ENCODE measurements around the gene SIT1. TPM values are rescaled to one million over a fixed set of nuclear protein-coding genes. Genes with fewer than 3 reads are reported as not detected.

SIT1 gene
- total and polyA plus RNA-seq, 8 donors: 0.27 to 2.4 (median 0.55) TPM

GRCh38 chr9:35661756-35662350 lies 11.1 kb upstream of the SIT1 start:
- TF ChIP-seq CTCF (IDR thresholded peaks at IDR 0.05): no peak
- DNase-seq (no peak), ATAC-seq (no peak)
- intact Hi-C loops (cut with DNase I): loop anchor here in 1 of 2 donors (10.0 kb wide), 1 partner anchor 63 kb away; no protein-coding TSS in a partner anchor
- Histone ChIP-seq H3K9me3 (no peaks in the 10 kb centered on the region), H3K27me3 (no peaks in the 10 kb centered on the region), H3K36me3 (peaks cover 0 to 21% of the 10 kb centered on the region in 2 donors), H3K4me3 (no peak overlapping the region), H3K27ac (peak overlapping the region in 1 of 2 donors; percentile 20), H3K4me1 (peaks cover 0 to 68% of the 10 kb centered on the region in 2 donors)

- Histone ChIP-seq H3K9me3 (no peaks in the 10 kb centered on the region), H3K36me3 (peaks cover 0 to 21% of the 10 kb centered on the region in 2 donors), H3K4me1 (peaks cover 0 to 75% of the 10 kb centered on the region in 2 donors), H3K27me3 (no peaks in the 10 kb centered on the region), H3K4me3 (no peak overlapping the region), H3K27ac (peak overlapping the region; percentile 13 to 20)
- no peak for ATAC-seq
- TF ChIP-seq CTCF (IDR thresholded peaks at IDR 0.05): no peak
- peak in 1 of 4 donors; percentile 35 for DNase-seq
- intact Hi-C loops (cut with DNase I): loop anchor here in 1 of 2 donors (10.0 kb wide), 1 partner anchor 64 kb away; no protein-coding TSS in a partner anchor
Measured at GRCh38 chr9:35660966-35661415, 10.3 kb upstream of the SIT1 start.

GRCh38 chr9:35659340-35659739 lies 8.6 kb upstream of the SIT1 start:
- H3K4me3 ChIP-seq: peak overlapping the region; percentile 83 to 96
- H3K36me3 ChIP-seq: peaks cover 0 to 21% of the 10 kb centered on the region in 2 donors
- peaks cover 0 to 58% of the 10 kb centered on the region in 2 donors for H3K4me1 ChIP-seq
- no peaks in the 10 kb centered on the region for H3K27me3 ChIP-seq
- intact Hi-C loops (cut with DNase I): no loop called here
- H3K9me3 ChIP-seq: no peaks in the 10 kb centered on the region
- no peak for ATAC-seq
- peak overlapping the region; percentile 96 to 97 for H3K27ac ChIP-seq
- no peak for TF ChIP-seq CTCF (IDR thresholded peaks at IDR 0.05)
- no peak for DNase-seq

GRCh38 chr9:35658968-35659220 lies 8.2 kb upstream of the SIT1 start:
- intact Hi-C loops (cut with DNase I): no loop called here
- no peaks in the 10 kb centered on the region for H3K27me3 ChIP-seq
- ATAC-seq: peak; percentile 3
- H3K36me3 ChIP-seq: peaks cover 0 to 21% of the 10 kb centered on the region in 2 donors
- no peaks in the 10 kb centered on the region for H3K9me3 ChIP-seq
- no peak for TF ChIP-seq CTCF (IDR thresholded peaks at IDR 0.05)
- peaks cover 0 to 56% of the 10 kb centered on the region in 2 donors for H3K4me1 ChIP-seq
- peak overlapping the region; percentile 96 to 97 for H3K27ac ChIP-seq
- peak overlapping the region; percentile 83 to 96 for H3K4me3 ChIP-seq
- DNase-seq: peak in 1 of 4 donors; percentile 41

GRCh38 chr9:35658137-35658967 lies 7.6 kb upstream of the SIT1 start, which contains the start of gene CCDC107:
Gene CCDC107, plus strand, starts transcription at chr9:35658292. Its CDS starts 88 bp downstream, at chr9:35658380.
- H3K4me3 ChIP-seq: peak within 1 kb of the TSS; percentile 83 to 96
- DNase-seq (peak; percentile 84 to 96 (median 92)), ATAC-seq (peak; percentile 88)
- intact Hi-C loops (cut with DNase I): no loop called here
- H3K36me3 ChIP-seq: peaks cover 0 to 21% of the 10 kb centered on the region in 2 donors
- no peaks in the 10 kb centered on the region for H3K27me3 ChIP-seq
- no peaks in the 10 kb centered on the region for H3K9me3 ChIP-seq
- peak; percentile 44 to 46 for TF ChIP-seq CTCF (IDR thresholded peaks at IDR 0.05)
- H3K27ac ChIP-seq: peak within 1 kb of the TSS; percentile 96 to 97
- H3K4me1 ChIP-seq: peaks cover 0 to 56% of the 10 kb centered on the region in 2 donors
